B cell (primary cell): ENCODE measurements around the gene TFAP2A. TPM values are rescaled to one million over a fixed set of nuclear protein-coding genes. Genes with fewer than 3 reads are reported as not detected.

Experiments
- ATAC-seq: fragments of 200-7000 bp; cut with Tn5 transposase; one replicate; pipeline ENCODE4 v1.10.0; 2021; ENCODE audit warnings: low read depth, mild to moderate bottlenecking, moderate number of reproducible peaks, moderate library complexity
- CTCF ChIA-PET: fragments of 350-600 bp; sonication (Branson Sonifier 250); formaldehyde crosslinking; loops from one replicate; lab custom pipeline; 2021; ENCODE audit warnings: antibody characterized with exemption, inconsistent platforms; lab: Charles Lee
- POLR2A ChIA-PET: fragments of 350-600 bp; sonication (Branson Sonifier 250); formaldehyde crosslinking; loops from one replicate; lab custom pipeline; 2021; ENCODE audit warnings: antibody characterized with exemption; lab: Charles Lee
- DNase-seq: peaks from one replicate; pipeline ENCODE4 v3.0.0; 2013
- H2AFZ ChIP-seq: 2 replicates; pipeline ENCODE4 v1.6.1; 2012; ENCODE audit warnings: mild to moderate bottlenecking, low read depth, low read length; ENCODE audit not compliant: insufficient read depth, poor library complexity, severe bottlenecking
- H3K27ac ChIP-seq, 2 donors: 1 replicate in 1 of 2; 2 replicates in 1 of 2; pipeline ENCODE4 v1.5.1; 2012 to 2013; ENCODE audit warnings: low read length in 2 of 2, mild to moderate bottlenecking in 2 of 2, moderate library complexity in 1 of 2
- H3K27me3 ChIP-seq, 4 experiments: fragments of 200-600 bp in 1 of 4; sonication (generic) in 1 of 4; replicated peaks in 1 of 4; 1 replicate in 2 of 4; 2 replicates in 2 of 4; pipeline versions ENCODE4 v1.6.1 to v1.7.0; 2013 to 2016; ENCODE audit warnings: low read length in 3 of 4, mild to moderate bottlenecking in 2 of 4, mixed read lengths in 1 of 4, moderate library complexity in 1 of 4; ENCODE audit not compliant: insufficient read depth in 4 of 4, control insufficient read depth in 3 of 4; ENCODE audit errors: control extremely low read depth in 1 of 4
- H3K36me3 ChIP-seq, 2 experiments: replicated peaks in 1 of 2; 1 replicate in 1 of 2; 2 replicates in 1 of 2; pipeline versions ENCODE4 v1.6.1 to v1.7.1; 2013; ENCODE audit warnings: low read length in 1 of 2; ENCODE audit not compliant: insufficient read depth in 2 of 2, control insufficient read depth in 1 of 2; ENCODE audit errors: control extremely low read depth in 1 of 2, extremely low read depth in 1 of 2
- H3K4me1 ChIP-seq, 2 donors: fragments of 200-600 bp in 1 of 2; sonication (generic) in 1 of 2; 1 replicate in 1 of 2; 2 replicates in 1 of 2; pipeline versions ENCODE4 v1.5.1 to v1.6.1; 2013 to 2017; ENCODE audit warnings: low read length in 2 of 2; ENCODE audit not compliant: control insufficient read depth in 2 of 2, insufficient read depth in 2 of 2
- H3K4me2 ChIP-seq: replicated peaks from 2 replicates; pipeline ENCODE3; 2012; ENCODE audit warnings: mild to moderate bottlenecking, low read depth, low read length; ENCODE audit not compliant: poor library complexity, severe bottlenecking
- H3K4me3 ChIP-seq, 5 experiments: fragments of 200-600 bp in 1 of 5; sonication (generic) in 1 of 5; 1 replicate in 3 of 5; 2 replicates in 2 of 5; pipeline versions ENCODE4 v1.5.1 to v1.7.0; 2011 to 2016; ENCODE audit warnings: low read length in 4 of 5, mild to moderate bottlenecking in 4 of 5, low read depth in 2 of 5, control low read depth in 1 of 5, moderate library complexity in 1 of 5; ENCODE audit not compliant: insufficient read depth in 1 of 5; ENCODE audit errors: control extremely low read depth in 1 of 5, extremely low read depth in 1 of 5
- H3K79me2 ChIP-seq: fragments of 200-600 bp; sonication (generic); one replicate; pipeline ENCODE4 v1.6.0; 2016; ENCODE audit warnings: low read length; ENCODE audit not compliant: control insufficient read depth, insufficient read depth
- H3K9ac ChIP-seq: fragments of 200-600 bp; sonication (generic); 2 replicates; pipeline ENCODE4 v1.6.1; 2017; ENCODE audit warnings: mild to moderate bottlenecking, low read length, moderate library complexity
- H3K9me3 ChIP-seq, 3 donors: one replicate each; pipeline versions ENCODE4 v1.6.1 to v1.7.1; 2013; ENCODE audit warnings: low read length in 2 of 3; ENCODE audit not compliant: control insufficient read depth in 2 of 3, insufficient read depth in 1 of 3; ENCODE audit errors: control extremely low read depth in 1 of 3
- H4K20me1 ChIP-seq: 2 replicates; pipeline ENCODE4 v1.6.0; 2012; ENCODE audit warnings: mild to moderate bottlenecking, low read length; ENCODE audit not compliant: insufficient read depth, control insufficient read depth, poor library complexity, severe bottlenecking
- H3K27ac Mint-ChIP-seq: one replicate; pipeline ENCODE4 v1.8.0; 2021; ENCODE audit warnings: mixed read lengths
- H3K27me3 Mint-ChIP-seq: one replicate; pipeline ENCODE4 v1.8.0; 2021; ENCODE audit warnings: mixed read lengths
- H3K4me1 Mint-ChIP-seq: one replicate; pipeline ENCODE4 v1.8.0; 2021; ENCODE audit warnings: mixed read lengths
- H3K4me3 Mint-ChIP-seq: one replicate; pipeline ENCODE4 v1.8.0; 2021; ENCODE audit warnings: mixed read lengths
- H3K9me3 Mint-ChIP-seq: one replicate; pipeline ENCODE4 v1.8.0; 2022; ENCODE audit warnings: mixed read lengths; ENCODE audit not compliant: insufficient read depth
- EZH2 ChIP-seq: IDR thresholded peaks from 2 replicates; pipeline ENCODE4 v1.6.1; 2012; ENCODE audit warnings: borderline replicate concordance, low read depth, mild to moderate bottlenecking, moderate library complexity, low read length; ENCODE audit not compliant: insufficient read depth, poor library complexity, severe bottlenecking
- WGBS: methylation state at CpG from one replicate; pipeline ENCODE4 v1.1.5; 2013; ENCODE audit warnings: missing lambda C conversion rate; ENCODE audit not compliant: insufficient coverage; 5-methylcytosine and 5-hydroxymethylcytosine counted together
- intact Hi-C: fragments of 100-400 bp; cut with micrococcal nuclease; formaldehyde crosslinking; loops from one replicate; pipeline ENCODE4 v1.10.0; 2022
- polyA plus RNA-seq: library from polyadenylated mRNA; depleted of rRNA; stranded (reverse); fragments of >200 nt; gene quantifications from 2 replicates; pipeline ENCODE4 v1.2.3, GENCODE V29; 2012
- total RNA-seq, 2 donors: library from RNA; stranded (reverse); fragments of 120-200 nt in 1 of 2; gene quantifications; 1 replicate in 1 of 2; 2 replicates in 1 of 2; pipeline versions ENCODE4 v1.2.3 to v1.2.4, GENCODE V29; 2013 to 2022
- TF ChIP-seq, protein P1 (sequence below): fragments of 200-600 bp; IDR thresholded peaks from one replicate; pipeline ENCODE4 v1.8.0; 2022; ENCODE audit warnings: antibody characterized with exemption, mild to moderate bottlenecking

TFAP2A gene
- total and polyA plus RNA-seq, 2 donors (not counting 1 experiment from before 2014, with no cell fraction given), result not detected

DNA sequence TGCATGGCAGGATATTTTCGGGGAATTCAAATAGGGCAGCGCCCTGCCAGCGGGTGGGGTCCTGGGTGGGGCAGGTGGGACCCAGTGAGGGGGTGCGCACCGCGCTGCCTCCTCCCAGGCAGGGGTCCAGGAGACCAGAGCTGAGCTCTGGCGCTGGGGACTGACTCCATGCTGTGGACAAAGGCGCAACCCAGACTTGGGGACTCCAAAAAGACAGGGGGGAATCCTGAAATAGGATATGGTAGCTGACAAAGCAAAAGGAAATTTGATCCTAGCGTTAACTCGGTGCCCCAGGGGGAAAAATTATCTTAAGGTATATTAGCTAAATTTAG lies 23.6 kb downstream of the TFAP2A start:
- no peaks in the 10 kb centered on the region for H3K36me3 ChIP-seq
- 10% methylated on average over 8 of the region's 10 CpGs for WGBS
- peaks cover 0 to 6% of the 10 kb centered on the region in 2 donors for H3K4me1 ChIP-seq
- Mint-ChIP-seq H3K4me3 (no peak overlapping the region), H3K27me3 (peaks cover 83% of the 10 kb centered on the region), H3K4me1 (no peaks in the 10 kb centered on the region), H3K27ac (no peak overlapping the region), H3K9me3 (no peaks in the 10 kb centered on the region)
- no peak overlapping the region for H3K4me2 ChIP-seq
- ChIA-PET POLR2A (no interaction called here), CTCF (no interaction called here)
- H3K9me3 ChIP-seq, result peaks cover 5 to 23% (median 17%) of the 10 kb centered on the region in 3 donors
- no peaks in the 10 kb centered on the region for H3K79me2 ChIP-seq
- no peak overlapping the region for H2AFZ ChIP-seq
- TF ChIP-seq, protein P1, sequence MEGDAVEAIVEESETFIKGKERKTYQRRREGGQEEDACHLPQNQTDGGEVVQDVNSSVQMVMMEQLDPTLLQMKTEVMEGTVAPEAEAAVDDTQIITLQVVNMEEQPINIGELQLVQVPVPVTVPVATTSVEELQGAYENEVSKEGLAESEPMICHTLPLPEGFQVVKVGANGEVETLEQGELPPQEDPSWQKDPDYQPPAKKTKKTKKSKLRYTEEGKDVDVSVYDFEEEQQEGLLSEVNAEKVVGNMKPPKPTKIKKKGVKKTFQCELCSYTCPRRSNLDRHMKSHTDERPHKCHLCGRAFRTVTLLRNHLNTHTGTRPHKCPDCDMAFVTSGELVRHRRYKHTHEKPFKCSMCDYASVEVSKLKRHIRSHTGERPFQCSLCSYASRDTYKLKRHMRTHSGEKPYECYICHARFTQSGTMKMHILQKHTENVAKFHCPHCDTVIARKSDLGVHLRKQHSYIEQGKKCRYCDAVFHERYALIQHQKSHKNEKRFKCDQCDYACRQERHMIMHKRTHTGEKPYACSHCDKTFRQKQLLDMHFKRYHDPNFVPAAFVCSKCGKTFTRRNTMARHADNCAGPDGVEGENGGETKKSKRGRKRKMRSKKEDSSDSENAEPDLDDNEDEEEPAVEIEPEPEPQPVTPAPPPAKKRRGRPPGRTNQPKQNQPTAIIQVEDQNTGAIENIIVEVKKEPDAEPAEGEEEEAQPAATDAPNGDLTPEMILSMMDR, result no peak
- TF ChIP-seq EZH2, result no peak
- H3K4me3 ChIP-seq, result no peak overlapping the region
- no peak for ATAC-seq
- H3K27me3 ChIP-seq, result peaks cover 3 to 85% (median 80%) of the 10 kb centered on the region in 4 experiments
- intact Hi-C loops, result no loop called here
- H3K27ac ChIP-seq, result no peak overlapping the region
- no peak for DNase-seq
- H4K20me1 ChIP-seq, result no peaks in the 10 kb centered on the region
- no peak overlapping the region for H3K9ac ChIP-seq

DNA sequence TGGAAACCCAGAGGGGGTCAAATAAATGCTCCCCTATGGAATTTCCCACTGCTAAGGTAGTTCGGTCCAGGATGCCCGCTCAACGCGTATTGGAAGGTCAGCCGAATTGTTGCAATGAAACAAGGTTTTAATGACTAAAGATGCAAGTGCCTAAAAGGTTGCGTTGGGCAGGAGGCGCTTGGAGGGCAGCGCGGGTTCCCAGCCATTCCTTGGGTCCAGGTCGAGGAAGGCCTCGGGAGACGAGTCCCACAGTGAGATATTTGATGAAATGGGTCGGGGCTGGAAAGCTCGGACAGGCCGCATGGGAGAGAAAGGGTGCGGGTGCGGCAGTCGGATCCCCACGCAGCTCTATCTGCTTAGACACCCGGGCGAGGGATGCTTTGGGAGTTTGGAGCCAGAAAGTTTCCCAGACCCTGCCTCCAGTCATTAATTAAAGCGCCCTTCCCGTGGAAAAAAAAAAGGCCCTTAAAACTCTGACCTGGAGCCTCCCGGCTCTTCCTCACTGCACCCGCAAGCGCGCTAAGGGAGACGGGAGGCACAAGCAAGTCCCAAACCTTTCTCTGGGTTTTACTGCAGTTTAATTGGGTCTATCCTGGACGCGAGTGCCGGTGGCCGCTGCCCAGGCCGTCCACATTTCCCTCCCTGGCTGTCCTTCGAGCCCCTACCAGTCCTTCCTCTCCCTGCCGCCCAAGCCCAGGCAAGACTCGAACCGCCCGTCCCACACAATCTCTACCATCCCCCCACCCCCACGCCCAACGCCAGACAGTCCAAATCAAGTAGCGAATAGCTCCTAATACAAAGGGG lies 24.2 kb downstream of the TFAP2A start:
- Mint-ChIP-seq H3K4me1 (no peaks in the 10 kb centered on the region), H3K27ac (no peak overlapping the region), H3K4me3 (no peak overlapping the region), H3K9me3 (no peaks in the 10 kb centered on the region), H3K27me3 (peaks cover 80% of the 10 kb centered on the region)
- ChIA-PET POLR2A (no interaction called here), CTCF (no interaction called here)
- ATAC-seq, result no peak
- Histone ChIP-seq H3K79me2 (no peaks in the 10 kb centered on the region), H3K27me3 (peaks cover 2 to 82% (median 79%) of the 10 kb centered on the region in 4 experiments), H3K4me2 (no peak overlapping the region), H3K9ac (no peak overlapping the region), H2AFZ (no peak overlapping the region), H3K9me3 (peaks cover 5 to 25% (median 16%) of the 10 kb centered on the region in 3 donors), H3K27ac (no peak overlapping the region), H3K4me1 (peaks cover 0 to 6% of the 10 kb centered on the region in 2 donors), H4K20me1 (no peaks in the 10 kb centered on the region), H3K36me3 (no peaks in the 10 kb centered on the region), H3K4me3 (no peak overlapping the region)
- TF ChIP-seq, protein P1, result no peak
- no peak for TF ChIP-seq EZH2
- intact Hi-C loops, result no loop called here
- DNase-seq, result no peak
- 14% methylated on average over 40 of the region's 41 CpGs for WGBS
